ENCODE data around the gene LRRC4C.

LRRC4C gene

GRCh38 chr11:41459465-41460401 is at the start of gene LRRC4C:
Gene LRRC4C (minus strand): TSS chr11:41459652.
- H3K27ac ChIP-seq (ENCODE audit: poor library complexity, severe bottlenecking) = no peak within 1 kb of the TSS

GRCh38 chr11:41508121-41508520 is 48.7 kb upstream of the LRRC4C start:
- no peak for TF ChIP-seq CTCF (IDR thresholded peaks at IDR 0.05; ENCODE audit: poor library complexity, severe bottlenecking)
- Histone ChIP-seq H3K4me1 (ENCODE audit: insufficient read depth, poor library complexity, severe bottlenecking) (no peaks in the 10 kb centered on the region), H3K36me3 (ENCODE audit: low read depth) (no peaks in the 10 kb centered on the region), H3K27me3 (ENCODE audit: insufficient read depth, poor library complexity, severe bottlenecking) (no peaks in the 10 kb centered on the region), H3K27ac (ENCODE audit: poor library complexity, severe bottlenecking) (no peak overlapping the region), H3K9me3 (ENCODE audit: severe bottlenecking) (no peaks in the 10 kb centered on the region), H3K4me3 (ENCODE audit: severe bottlenecking) (no peak overlapping the region)
- no peak for ATAC-seq (ENCODE audit: low read depth)
- no peak for DNase-seq (ENCODE audit: low spot score)

More at GRCh38 chr11:41459465-41460401, at the start of gene LRRC4C:
- Histone ChIP-seq H3K4me1 (ENCODE audit: insufficient read depth, poor library complexity, severe bottlenecking) (no peaks in the 10 kb centered on the region), H3K27me3 (ENCODE audit: insufficient read depth, poor library complexity, severe bottlenecking) (peaks cover 36% of the 10 kb centered on the region), H3K9me3 (ENCODE audit: severe bottlenecking) (no peaks in the 10 kb centered on the region), H3K4me3 (ENCODE audit: severe bottlenecking) (no peak within 1 kb of the TSS), H3K36me3 (ENCODE audit: low read depth) (no peaks in the 10 kb centered on the region)
- 0 out of 3 replicates have a peak, but pooled peaks have one; percentile 19 for ATAC-seq (ENCODE audit: low read depth)
- no peak for TF ChIP-seq CTCF (IDR thresholded peaks at IDR 0.05; ENCODE audit: poor library complexity, severe bottlenecking)
- no peak for DNase-seq (ENCODE audit: low spot score)

- Histone ChIP-seq H3K4me3 (ENCODE audit: severe bottlenecking) (no peak overlapping the region), H3K27me3 (ENCODE audit: insufficient read depth, poor library complexity, severe bottlenecking) (peaks cover 4% of the 10 kb centered on the region), H3K9me3 (ENCODE audit: severe bottlenecking) (no peaks in the 10 kb centered on the region), H3K4me1 (ENCODE audit: insufficient read depth, poor library complexity, severe bottlenecking) (no peaks in the 10 kb centered on the region), H3K36me3 (ENCODE audit: low read depth) (no peaks in the 10 kb centered on the region), H3K27ac (ENCODE audit: poor library complexity, severe bottlenecking) (no peak overlapping the region)
- ATAC-seq (ENCODE audit: low read depth) (no peak), DNase-seq (ENCODE audit: low spot score) (no peak)
- no peak for TF ChIP-seq CTCF (IDR thresholded peaks at IDR 0.05; ENCODE audit: poor library complexity, severe bottlenecking)
Measured at GRCh38 chr11:41499429-41499828, 40.0 kb upstream of the LRRC4C start.

- Histone ChIP-seq H3K4me3 (ENCODE audit: severe bottlenecking) (no peak overlapping the region), H3K27me3 (ENCODE audit: insufficient read depth, poor library complexity, severe bottlenecking) (peaks cover 4% of the 10 kb centered on the region), H3K27ac (ENCODE audit: poor library complexity, severe bottlenecking) (no peak overlapping the region), H3K4me1 (ENCODE audit: insufficient read depth, poor library complexity, severe bottlenecking) (no peaks in the 10 kb centered on the region), H3K9me3 (ENCODE audit: severe bottlenecking) (no peaks in the 10 kb centered on the region), H3K36me3 (ENCODE audit: low read depth) (no peaks in the 10 kb centered on the region)
- DNase-seq (ENCODE audit: low spot score) (no peak), ATAC-seq (ENCODE audit: low read depth) (no peak)
- TF ChIP-seq CTCF (IDR thresholded peaks at IDR 0.05; ENCODE audit: poor library complexity, severe bottlenecking) = peak; percentile 58
Measured at GRCh38 chr11:41498726-41499125, 39.3 kb upstream of the LRRC4C start.

- H3K4me1 ChIP-seq (ENCODE audit: insufficient read depth, poor library complexity, severe bottlenecking) = no peaks in the 10 kb centered on the region
- TF ChIP-seq CTCF (IDR thresholded peaks at IDR 0.05; ENCODE audit: poor library complexity, severe bottlenecking) = no peak
- no peak overlapping the region for H3K27ac ChIP-seq (ENCODE audit: poor library complexity, severe bottlenecking)
- no peak for DNase-seq (ENCODE audit: low spot score)
- H3K9me3 ChIP-seq (ENCODE audit: severe bottlenecking) = no peaks in the 10 kb centered on the region
- H3K36me3 ChIP-seq (ENCODE audit: low read depth) = no peaks in the 10 kb centered on the region
- peaks cover 4% of the 10 kb centered on the region for H3K27me3 ChIP-seq (ENCODE audit: insufficient read depth, poor library complexity, severe bottlenecking)
- ATAC-seq (ENCODE audit: low read depth) = no peak
- no peak overlapping the region for H3K4me3 ChIP-seq (ENCODE audit: severe bottlenecking)
Measured at GRCh38 chr11:41497974-41498373, 38.5 kb upstream of the LRRC4C start.
